ENCODE results near the gene ZNF93.
"Not testable (repeated sequence)": the region's sequence is repeated elsewhere in the genome, so short reads cannot be mapped to it uniquely, and the experiment has no call there.

The ZNF93 gene

DNA sequence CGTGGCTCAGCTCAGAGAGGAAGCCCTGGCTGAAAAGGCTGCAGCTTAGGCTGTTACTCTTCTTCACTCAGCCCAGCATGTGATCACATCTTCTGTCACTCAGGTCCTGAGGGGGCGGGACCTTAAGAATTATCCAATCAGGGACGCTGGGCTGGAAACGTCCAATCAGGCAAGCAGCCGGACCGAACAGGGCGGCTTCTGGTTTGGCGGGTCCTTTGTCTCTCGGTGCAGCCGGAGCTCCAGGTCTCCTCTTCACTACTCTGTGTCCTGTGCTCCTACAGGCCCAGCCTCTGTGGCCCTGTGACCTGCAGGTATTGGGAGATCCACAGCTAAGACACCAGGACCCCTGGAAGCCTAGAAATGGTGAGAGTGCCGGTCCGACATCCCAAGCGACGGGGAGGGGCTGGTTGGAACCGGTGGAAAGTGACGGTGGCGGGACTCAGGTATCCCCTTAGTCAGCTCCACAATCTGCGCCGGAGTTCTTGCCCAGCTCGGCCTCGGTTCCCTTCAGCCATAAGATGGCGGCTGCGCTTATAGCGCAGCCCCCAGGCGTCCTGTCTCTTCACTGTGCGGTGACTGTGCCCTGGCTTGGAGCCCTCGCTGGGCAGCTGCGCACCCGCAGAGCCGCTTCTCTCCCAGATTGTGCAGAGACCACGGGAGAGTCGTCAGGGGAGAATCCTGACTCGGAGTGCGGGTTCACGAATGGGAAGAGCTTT lies at the start of gene ZNF93:
Gene ZNF93, plus strand, starts transcription at position 218 of the 716 bp plus-strand sequence. Its CDS starts 143 bp downstream, at position 361.
- Histone ChIP-seq H3K4me3 (ENCODE audit: low read depth in 1 of 2, low read length in 2 of 2) (peak within 1 kb of the TSS; percentile 84 to 94), H3K27me3 (ENCODE audit: insufficient read depth, low read length, poor library complexity) (no peaks in the 10 kb centered on the region), H3K27ac (ENCODE audit: low read length) (peak within 1 kb of the TSS; percentile 96), H3K9ac (ENCODE audit: low read depth, low read length) (peak within 1 kb of the TSS; percentile 93), H4K20me1 (ENCODE audit: insufficient read depth, low read length) (peaks cover 16% of the 10 kb centered on the region), H2AFZ (ENCODE audit: low read depth, low read length) (peak within 1 kb of the TSS; percentile 83), H3K36me3 (ENCODE audit: insufficient read depth, low read length) (peaks cover 40% of the 10 kb centered on the region), H3K4me1 (ENCODE audit: insufficient read depth, low read length) (peaks cover 61% of the 10 kb centered on the region), H3K4me2 (ENCODE audit: insufficient read depth, low read length) (peak within 1 kb of the TSS; percentile 74), H3K9me3 (ENCODE audit: insufficient read depth, low read length, severe bottlenecking) (peaks cover 13% of the 10 kb centered on the region), H3K79me2 (ENCODE audit: insufficient read depth, low read length) (peaks cover 55% of the 10 kb centered on the region)
- ATAC-seq (ENCODE audit: insufficient read depth, low read depth): peak; percentile 89
- TF ChIP-seq, protein P1, sequence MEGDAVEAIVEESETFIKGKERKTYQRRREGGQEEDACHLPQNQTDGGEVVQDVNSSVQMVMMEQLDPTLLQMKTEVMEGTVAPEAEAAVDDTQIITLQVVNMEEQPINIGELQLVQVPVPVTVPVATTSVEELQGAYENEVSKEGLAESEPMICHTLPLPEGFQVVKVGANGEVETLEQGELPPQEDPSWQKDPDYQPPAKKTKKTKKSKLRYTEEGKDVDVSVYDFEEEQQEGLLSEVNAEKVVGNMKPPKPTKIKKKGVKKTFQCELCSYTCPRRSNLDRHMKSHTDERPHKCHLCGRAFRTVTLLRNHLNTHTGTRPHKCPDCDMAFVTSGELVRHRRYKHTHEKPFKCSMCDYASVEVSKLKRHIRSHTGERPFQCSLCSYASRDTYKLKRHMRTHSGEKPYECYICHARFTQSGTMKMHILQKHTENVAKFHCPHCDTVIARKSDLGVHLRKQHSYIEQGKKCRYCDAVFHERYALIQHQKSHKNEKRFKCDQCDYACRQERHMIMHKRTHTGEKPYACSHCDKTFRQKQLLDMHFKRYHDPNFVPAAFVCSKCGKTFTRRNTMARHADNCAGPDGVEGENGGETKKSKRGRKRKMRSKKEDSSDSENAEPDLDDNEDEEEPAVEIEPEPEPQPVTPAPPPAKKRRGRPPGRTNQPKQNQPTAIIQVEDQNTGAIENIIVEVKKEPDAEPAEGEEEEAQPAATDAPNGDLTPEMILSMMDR (IDR thresholded peaks at IDR 0.05; ENCODE audit: borderline replicate concordance, extremely low read depth, low read length, poor library complexity, severe bottlenecking): no peak
- peak; percentile 97 for DNase-seq

DNA sequence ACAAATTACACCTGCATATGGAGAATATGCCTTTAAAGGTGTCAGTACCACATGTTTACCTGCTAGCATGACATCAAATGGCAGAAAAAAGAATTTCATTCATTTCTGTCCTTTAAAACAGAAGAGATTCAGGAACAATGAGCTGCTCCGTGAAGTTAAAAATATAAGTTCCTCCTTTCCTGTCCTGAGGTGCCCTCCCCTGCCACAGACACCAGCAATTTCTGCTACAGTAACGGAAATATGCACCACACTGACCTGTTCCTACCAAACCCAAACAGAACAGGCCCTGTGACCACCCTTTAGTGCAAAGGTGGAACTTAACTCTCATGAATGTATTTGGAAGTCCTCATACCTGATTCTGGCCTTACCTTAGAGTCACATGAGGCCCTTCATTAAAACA lies 49.0 kb upstream of the ZNF93 start:
- not testable (repeated sequence) for H3K4me3 ChIP-seq (ENCODE audit: low read depth in 1 of 2, low read length in 2 of 2); H3K27ac ChIP-seq (ENCODE audit: low read length); H4K20me1 ChIP-seq (ENCODE audit: insufficient read depth, low read length); H3K36me3 ChIP-seq (ENCODE audit: insufficient read depth, low read length); H3K4me1 ChIP-seq (ENCODE audit: insufficient read depth, low read length); H3K79me2 ChIP-seq (ENCODE audit: insufficient read depth, low read length); H3K27me3 ChIP-seq (ENCODE audit: insufficient read depth, low read length, poor library complexity); H3K9me3 ChIP-seq (ENCODE audit: insufficient read depth, low read length, severe bottlenecking); H3K4me2 ChIP-seq (ENCODE audit: insufficient read depth, low read length); H2AFZ ChIP-seq (ENCODE audit: low read depth, low read length); DNase-seq; ATAC-seq (ENCODE audit: insufficient read depth, low read depth); H3K9ac ChIP-seq (ENCODE audit: low read depth, low read length)

DNA sequence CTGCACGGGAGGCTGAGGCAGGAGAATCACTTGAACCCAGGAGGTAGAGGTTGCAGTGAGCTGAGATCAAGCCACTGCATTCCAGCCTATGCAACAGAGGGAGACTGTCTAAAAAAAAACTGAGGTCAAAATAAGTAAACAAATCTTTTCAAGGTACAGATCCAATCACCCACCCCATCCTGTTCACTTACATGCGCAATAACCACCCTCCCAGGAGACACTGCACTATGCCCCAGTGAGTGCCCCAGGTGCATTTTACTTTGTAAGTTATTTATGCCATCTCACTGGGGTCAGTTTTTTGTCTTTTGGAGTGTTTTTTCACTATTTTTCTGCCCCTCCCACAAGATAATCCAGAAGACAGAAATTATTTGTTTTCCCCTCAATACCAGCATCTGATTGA lies 42.0 kb upstream of the ZNF93 start:
- Histone ChIP-seq H3K27ac (ENCODE audit: low read length) (no peak overlapping the region), H3K4me1 (ENCODE audit: insufficient read depth, low read length) (no peaks in the 10 kb centered on the region), H3K4me2 (ENCODE audit: insufficient read depth, low read length) (no peak overlapping the region), H3K27me3 (ENCODE audit: insufficient read depth, low read length, poor library complexity) (no peaks in the 10 kb centered on the region), H2AFZ (ENCODE audit: low read depth, low read length) (no peak overlapping the region), H3K36me3 (ENCODE audit: insufficient read depth, low read length) (no peaks in the 10 kb centered on the region), H4K20me1 (ENCODE audit: insufficient read depth, low read length) (no peaks in the 10 kb centered on the region), H3K4me3 (ENCODE audit: low read depth in 1 of 2, low read length in 2 of 2) (no peak overlapping the region), H3K79me2 (ENCODE audit: insufficient read depth, low read length) (no peaks in the 10 kb centered on the region), H3K9me3 (ENCODE audit: insufficient read depth, low read length, severe bottlenecking) (no peaks in the 10 kb centered on the region), H3K9ac (ENCODE audit: low read depth, low read length) (no peak overlapping the region)
- ATAC-seq (ENCODE audit: insufficient read depth, low read depth) (no peak), DNase-seq (no peak)
- no peak for TF ChIP-seq EZH2 (IDR thresholded peaks at IDR 0.05; ENCODE audit: borderline replicate concordance, low read depth, low read length, severe bottlenecking)
- TF ChIP-seq, protein P1 (IDR thresholded peaks at IDR 0.05; ENCODE audit: borderline replicate concordance, extremely low read depth, low read length, poor library complexity, severe bottlenecking): no peak

GRCh38 chr19:19860756-19861390 lies 39.9 kb upstream of the ZNF93 start:
- DNase-seq (no peak), ATAC-seq (ENCODE audit: insufficient read depth, low read depth) (no peak)
- Histone ChIP-seq H3K4me2 (ENCODE audit: insufficient read depth, low read length) (no peak overlapping the region), H3K36me3 (ENCODE audit: insufficient read depth, low read length) (no peaks in the 10 kb centered on the region; the same call in 1 of the 2 replicates), H3K9ac (ENCODE audit: low read depth, low read length) (no peak overlapping the region), H3K79me2 (ENCODE audit: insufficient read depth, low read length) (peaks cover 2% of the 10 kb centered on the region), H3K27me3 (ENCODE audit: insufficient read depth, low read length, poor library complexity) (no peaks in the 10 kb centered on the region), H3K4me3 (ENCODE audit: low read depth in 1 of 2, low read length in 2 of 2) (no peak overlapping the region), H3K27ac (ENCODE audit: low read length) (no peak overlapping the region), H4K20me1 (ENCODE audit: insufficient read depth, low read length) (no peaks in the 10 kb centered on the region), H2AFZ (ENCODE audit: low read depth, low read length) (no peak overlapping the region), H3K4me1 (ENCODE audit: insufficient read depth, low read length) (peaks cover 6% of the 10 kb centered on the region), H3K9me3 (ENCODE audit: insufficient read depth, low read length, severe bottlenecking) (no peaks in the 10 kb centered on the region)
- no peak for TF ChIP-seq EZH2 (IDR thresholded peaks at IDR 0.05; ENCODE audit: borderline replicate concordance, low read depth, low read length, severe bottlenecking)
- TF ChIP-seq, protein P1 (IDR thresholded peaks at IDR 0.05; ENCODE audit: borderline replicate concordance, extremely low read depth, low read length, poor library complexity, severe bottlenecking): no peak

Measured in DND-41 (cell line).